Suprapubic skin (tissue), 4 donors: ENCODE results near the gene DAW1. TPM values are rescaled to one million over a fixed set of nuclear protein-coding genes. Genes with fewer than 3 reads are reported as not detected.

Experiments used
- DNase-seq, 2 donors: peaks; one replicate each; pipeline ENCODE4 v3.0.0-alpha.2; 2019; ENCODE audit warnings: low spot score in 2 of 2
- H3K27ac ChIP-seq: fragments of 200-600 bp; sonication (generic); one replicate; pipeline ENCODE4 v1.5.1; 2019
- H3K27me3 ChIP-seq: fragments of 200-600 bp; sonication (generic); one replicate; pipeline ENCODE4 v1.5.1; 2019
- H3K36me3 ChIP-seq: fragments of 200-600 bp; sonication (generic); one replicate; pipeline ENCODE4 v1.5.1; 2019
- H3K4me1 ChIP-seq: fragments of 200-600 bp; sonication (generic); one replicate; pipeline ENCODE4 v1.5.1; 2019
- H3K4me3 ChIP-seq: fragments of 200-600 bp; sonication (generic); one replicate; pipeline ENCODE4 v1.5.1; 2019; ENCODE audit warnings: mild to moderate bottlenecking
- H3K9me3 ChIP-seq: fragments of 200-600 bp; sonication (generic); one replicate; pipeline ENCODE4 v1.5.1; 2019
- EP300 ChIP-seq: sonication (generic); formaldehyde crosslinking; IDR thresholded peaks from one replicate; pipeline ENCODE4 v1.6.1; 2017; ENCODE audit warnings: antibody characterized with exemption
- POLR2A ChIP-seq, 2 donors: fragments of 450-650 bp; IDR thresholded peaks; one replicate each; pipeline ENCODE4 v1.6.1; 2017; ENCODE audit warnings: antibody characterized with exemption in 2 of 2, mild to moderate bottlenecking in 2 of 2, moderate library complexity in 2 of 2
- POLR2AphosphoS5 ChIP-seq, 3 donors: sonication (generic); formaldehyde crosslinking; IDR thresholded peaks; one replicate each; pipeline ENCODE4 v1.6.1; 2017; ENCODE audit warnings: antibody characterized with exemption in 3 of 3
- WGBS: methylation state at CpG from one replicate; pipeline ENCODE4 v1.1.5; 2018; 5-methylcytosine and 5-hydroxymethylcytosine counted together
- total RNA-seq, 4 donors: library from RNA; depleted of rRNA; stranded (reverse); fragments of >200 nt; gene quantifications; one replicate each; pipeline ENCODE4 v1.1.0, GENCODE V29; 2016
- TF ChIP-seq, protein P1 (sequence below), 2 donors: fragments of 200-600 bp in 1 of 2; fragments of 450-650 bp in 1 of 2; sonication (generic) in 1 of 2; IDR thresholded peaks; one replicate each; pipeline ENCODE4 v1.5.1; 2016 to 2019; ENCODE audit warnings: antibody characterized with exemption in 2 of 2, mild to moderate bottlenecking in 1 of 2, moderate library complexity in 1 of 2

DAW1 gene
- total RNA-seq, 4 donors from 2014 or later = 1.1 TPM; not detected in 3

DNA sequence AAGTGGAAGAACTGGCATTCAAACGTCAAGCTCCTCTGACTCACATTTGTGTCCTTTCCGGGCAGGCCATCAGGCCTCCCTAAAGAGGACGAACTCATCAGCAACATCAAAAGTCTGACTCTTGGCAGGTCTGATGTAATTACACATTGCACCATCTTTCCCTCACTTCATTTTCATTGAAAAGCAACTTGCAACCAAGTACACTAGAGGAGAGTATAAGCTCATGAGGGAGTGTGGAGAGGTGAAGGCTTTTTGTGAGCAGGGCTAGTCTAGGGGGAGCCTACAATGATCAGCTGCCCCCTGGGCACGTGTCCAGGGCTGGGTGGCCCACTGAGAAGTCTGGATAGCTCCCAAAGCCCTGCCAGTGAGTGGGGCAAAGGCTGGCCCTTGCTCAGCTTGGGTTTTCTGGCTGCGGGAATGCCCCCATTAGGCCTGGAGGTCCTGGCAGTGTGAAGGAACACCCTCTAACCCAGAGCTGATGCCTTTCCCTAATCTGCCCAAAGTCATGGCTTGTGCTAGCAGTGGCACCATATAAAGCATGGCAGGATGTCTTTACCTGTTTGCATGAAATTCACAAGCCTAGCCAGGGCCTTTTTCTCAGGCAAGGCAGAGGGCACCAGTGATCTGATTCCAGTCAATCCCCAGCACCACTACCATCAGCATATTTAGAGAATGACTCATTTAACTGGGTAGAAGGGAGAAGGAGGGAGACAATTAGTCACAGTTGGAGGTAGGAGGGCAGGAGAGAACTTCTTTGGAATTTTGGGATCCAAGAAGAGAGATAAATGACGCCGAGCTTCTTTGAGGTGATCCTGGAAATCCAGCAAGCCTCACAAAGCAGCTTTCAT, 8.5 kb upstream of the DAW1 start:
- Histone ChIP-seq H3K9me3 (no peaks in the 10 kb centered on the region), H3K36me3 (no peaks in the 10 kb centered on the region), H3K27ac (peak overlapping the region; percentile 77), H3K4me3 (no peak overlapping the region), H3K27me3 (peaks cover 3% of the 10 kb centered on the region), H3K4me1 (peaks cover 35% of the 10 kb centered on the region)
- no peak for DNase-seq
- no peak for TF ChIP-seq EP300
- peak in 2 of 3 donors; percentile 15 to 53 for TF ChIP-seq POLR2AphosphoS5 (IDR thresholded peaks at IDR 0.05)
- 62% methylated on average over 7 of the region's 7 CpGs for WGBS

DNA sequence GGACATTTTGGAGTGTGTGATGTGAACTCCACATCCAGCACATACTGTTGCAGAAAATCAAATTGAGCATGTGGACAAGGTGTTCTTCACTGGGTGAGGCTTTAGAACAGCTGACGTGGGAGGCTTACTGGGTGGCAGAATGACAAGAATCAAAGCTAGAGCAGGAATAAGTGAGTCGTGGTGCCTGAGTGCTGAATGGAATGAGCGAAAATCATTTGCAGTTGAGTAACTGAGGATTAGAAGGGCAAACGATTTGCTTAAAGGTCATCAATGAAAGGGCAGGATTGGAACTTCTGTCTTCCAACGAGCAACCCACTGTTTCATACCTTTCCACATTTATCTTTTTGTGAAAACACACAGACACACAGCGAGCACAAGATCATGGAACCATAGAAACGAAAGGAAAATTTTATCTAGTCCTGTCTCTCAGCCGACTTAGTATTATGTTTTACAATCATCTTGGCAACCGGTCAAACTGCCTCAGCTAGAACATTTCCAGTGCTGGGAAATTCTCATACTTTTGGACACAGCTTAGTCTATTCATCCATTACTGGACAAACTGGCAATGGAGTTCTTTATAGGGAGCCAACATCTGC, 7.2 kb upstream of the DAW1 start:
- no peaks in the 10 kb centered on the region for H3K9me3 ChIP-seq
- no peak for DNase-seq
- no peaks in the 10 kb centered on the region for H3K36me3 ChIP-seq
- WGBS = 45% methylated on average over 9 of the region's 9 CpGs
- peak overlapping the region; percentile 17 for H3K4me3 ChIP-seq
- peaks cover 35% of the 10 kb centered on the region for H3K4me1 ChIP-seq
- H3K27me3 ChIP-seq = no peaks in the 10 kb centered on the region
- TF ChIP-seq EP300 (no peak), POLR2AphosphoS5 (IDR thresholded peaks at IDR 0.05) (peak in 1 of 3 donors; percentile 51)
- H3K27ac ChIP-seq = peak overlapping the region; percentile 67

DNA sequence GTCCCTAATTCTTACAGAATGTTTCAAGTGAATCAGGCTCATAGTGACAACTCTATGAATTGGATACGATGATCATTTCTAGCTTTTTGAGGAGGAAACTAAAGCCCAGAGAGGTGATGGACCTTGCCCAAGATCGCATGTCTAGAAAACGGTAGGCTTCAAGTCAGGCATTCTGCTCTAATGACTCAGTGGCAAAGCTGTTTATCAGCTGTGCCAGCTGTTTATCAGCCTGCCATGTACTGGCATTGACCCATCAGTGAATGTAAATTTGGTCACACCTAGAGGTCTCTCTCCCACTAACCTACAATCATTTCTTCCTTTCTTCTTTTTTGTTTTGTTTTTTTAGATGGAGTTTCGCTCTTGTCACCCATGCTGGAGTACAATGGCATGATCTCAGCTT, 6.1 kb upstream of the DAW1 start:
- H3K4me3 ChIP-seq = no peak overlapping the region
- no peaks in the 10 kb centered on the region for H3K27me3 ChIP-seq
- no peaks in the 10 kb centered on the region for H3K9me3 ChIP-seq
- H3K36me3 ChIP-seq = no peaks in the 10 kb centered on the region
- peaks cover 31% of the 10 kb centered on the region for H3K4me1 ChIP-seq
- TF ChIP-seq POLR2A (IDR thresholded peaks at IDR 0.05) = no peak
- TF ChIP-seq, protein P1, sequence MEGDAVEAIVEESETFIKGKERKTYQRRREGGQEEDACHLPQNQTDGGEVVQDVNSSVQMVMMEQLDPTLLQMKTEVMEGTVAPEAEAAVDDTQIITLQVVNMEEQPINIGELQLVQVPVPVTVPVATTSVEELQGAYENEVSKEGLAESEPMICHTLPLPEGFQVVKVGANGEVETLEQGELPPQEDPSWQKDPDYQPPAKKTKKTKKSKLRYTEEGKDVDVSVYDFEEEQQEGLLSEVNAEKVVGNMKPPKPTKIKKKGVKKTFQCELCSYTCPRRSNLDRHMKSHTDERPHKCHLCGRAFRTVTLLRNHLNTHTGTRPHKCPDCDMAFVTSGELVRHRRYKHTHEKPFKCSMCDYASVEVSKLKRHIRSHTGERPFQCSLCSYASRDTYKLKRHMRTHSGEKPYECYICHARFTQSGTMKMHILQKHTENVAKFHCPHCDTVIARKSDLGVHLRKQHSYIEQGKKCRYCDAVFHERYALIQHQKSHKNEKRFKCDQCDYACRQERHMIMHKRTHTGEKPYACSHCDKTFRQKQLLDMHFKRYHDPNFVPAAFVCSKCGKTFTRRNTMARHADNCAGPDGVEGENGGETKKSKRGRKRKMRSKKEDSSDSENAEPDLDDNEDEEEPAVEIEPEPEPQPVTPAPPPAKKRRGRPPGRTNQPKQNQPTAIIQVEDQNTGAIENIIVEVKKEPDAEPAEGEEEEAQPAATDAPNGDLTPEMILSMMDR (IDR thresholded peaks at IDR 0.05) = no peak
- no peak for DNase-seq
- no peak overlapping the region for H3K27ac ChIP-seq
- WGBS = 63% methylated on average over 4 of the region's 4 CpGs

DNA sequence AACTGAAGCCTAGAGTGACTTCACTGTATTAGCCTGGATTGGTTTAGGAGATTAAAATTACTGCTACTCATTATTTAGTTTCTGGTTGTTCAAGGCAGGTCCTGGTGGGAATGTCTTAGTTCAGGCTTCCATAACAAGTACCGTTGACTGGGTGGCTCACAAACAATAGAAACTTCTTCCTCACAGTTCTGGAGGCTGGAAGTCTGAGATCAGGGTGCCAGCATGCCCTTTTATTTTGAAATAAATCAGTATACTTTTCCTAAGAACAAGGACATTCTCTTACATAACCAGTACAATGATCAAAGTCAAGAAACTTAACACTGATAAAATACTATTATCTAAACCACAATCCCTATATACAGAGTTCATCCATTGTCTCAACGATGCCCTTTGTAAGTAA, 4.0 kb upstream of the DAW1 start:
- no peak overlapping the region for H3K27ac ChIP-seq
- peaks cover 24% of the 10 kb centered on the region for H3K4me1 ChIP-seq
- H3K36me3 ChIP-seq = no peaks in the 10 kb centered on the region
- TF ChIP-seq, protein P1 (IDR thresholded peaks at IDR 0.05) = no peak
- no peak for TF ChIP-seq POLR2AphosphoS5 (IDR thresholded peaks at IDR 0.05)
- no peak for TF ChIP-seq POLR2A (IDR thresholded peaks at IDR 0.05)
- no peak for TF ChIP-seq EP300
- DNase-seq = no peak
- WGBS = 85% methylated on average over 2 of the region's 2 CpGs
- no peaks in the 10 kb centered on the region for H3K9me3 ChIP-seq
- H3K27me3 ChIP-seq = peaks cover 8% of the 10 kb centered on the region
- no peak overlapping the region for H3K4me3 ChIP-seq

DNA sequence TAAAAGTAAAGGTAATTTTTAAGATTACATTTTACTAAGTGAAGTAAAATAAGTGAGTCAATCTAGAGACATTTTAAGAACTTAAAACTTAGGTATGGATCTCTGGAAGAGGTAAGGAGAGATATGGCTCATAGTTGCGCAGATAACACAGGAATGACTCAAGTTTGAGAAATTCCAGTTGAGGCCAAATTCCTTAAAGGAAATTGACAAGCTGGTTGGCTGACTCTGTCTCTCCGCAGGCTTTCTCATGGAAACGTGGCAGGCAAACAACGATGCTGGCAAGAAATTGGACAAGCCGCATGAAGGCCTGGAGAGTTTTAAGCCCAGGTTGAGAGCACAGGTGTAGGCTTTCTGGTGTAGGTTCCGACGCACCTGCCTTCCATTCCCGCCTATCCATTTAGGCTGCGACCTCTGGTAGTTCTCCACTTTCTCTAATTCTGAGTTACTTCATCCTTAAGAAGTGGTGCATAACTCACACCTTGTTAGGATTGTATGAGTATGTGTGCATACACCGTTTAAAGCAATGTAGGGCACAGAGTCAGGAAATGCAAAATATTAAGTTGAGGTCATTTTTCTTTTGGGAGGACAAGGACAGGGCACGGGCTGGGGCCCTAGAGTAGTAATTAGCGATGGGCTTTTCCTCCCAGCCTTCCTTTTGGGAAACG, 589 bp upstream of the DAW1 start:
- no peak for DNase-seq
- no peak for TF ChIP-seq POLR2AphosphoS5 (IDR thresholded peaks at IDR 0.05)
- TF ChIP-seq EP300 = no peak
- TF ChIP-seq, protein P1 (IDR thresholded peaks at IDR 0.05) = no peak
- TF ChIP-seq POLR2A (IDR thresholded peaks at IDR 0.05) = no peak
- WGBS = 53% methylated on average over 13 of the region's 13 CpGs
- no peak overlapping the region for H3K27ac ChIP-seq
- H3K4me3 ChIP-seq = peak overlapping the region; percentile 39
- no peaks in the 10 kb centered on the region for H3K36me3 ChIP-seq
- peaks cover 8% of the 10 kb centered on the region for H3K27me3 ChIP-seq
- H3K4me1 ChIP-seq = peaks cover 11% of the 10 kb centered on the region
- H3K9me3 ChIP-seq = no peaks in the 10 kb centered on the region

DNA sequence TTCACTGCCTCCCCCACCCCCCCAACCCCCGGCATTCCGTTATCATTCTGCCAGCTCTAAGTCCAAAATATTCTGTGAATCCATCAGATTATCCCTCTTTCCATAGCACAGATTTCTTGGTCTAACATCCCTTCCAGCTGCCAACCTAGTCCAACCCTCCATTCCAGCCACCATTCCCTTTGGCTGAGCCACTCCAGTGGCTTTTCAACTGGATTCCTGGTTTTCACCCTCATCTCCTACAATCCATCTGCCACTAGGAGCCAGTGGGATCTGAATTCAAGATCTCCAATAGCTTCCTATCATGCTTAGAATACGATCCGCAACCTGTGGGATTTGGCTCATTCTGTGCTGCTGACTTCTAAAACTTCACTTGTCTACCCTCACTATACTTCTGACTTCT, 1.2 kb downstream of the DAW1 start:
- H3K36me3 ChIP-seq = no peaks in the 10 kb centered on the region
- no peak overlapping the region for H3K27ac ChIP-seq
- H3K9me3 ChIP-seq = no peaks in the 10 kb centered on the region
- H3K4me3 ChIP-seq = no peak overlapping the region
- H3K4me1 ChIP-seq = peaks cover 18% of the 10 kb centered on the region
- 87% methylated on average over 4 of the region's 4 CpGs for WGBS
- no peak for DNase-seq
- TF ChIP-seq POLR2AphosphoS5 (IDR thresholded peaks at IDR 0.05) (no peak), EP300 (no peak), POLR2A (IDR thresholded peaks at IDR 0.05) (no peak)
- TF ChIP-seq, protein P1 (IDR thresholded peaks at IDR 0.05) = no peak
- peaks cover 8% of the 10 kb centered on the region for H3K27me3 ChIP-seq
